ENCODE results near the gene TMEM184A. TPM values are rescaled to one million over a fixed set of nuclear protein-coding genes. Genes with fewer than 3 reads are reported as not detected.

TMEM184A gene
- total RNA-seq, 3 donors from 2014 or later: 6.6 to 8.2 TPM; not detected in 1

GRCh38 chr7:1567049-1567771, 11.2 kb upstream of the TMEM184A start:
- Histone ChIP-seq H3K27me3 (no peaks in the 10 kb centered on the region), H3K4me3 (no peak overlapping the region), H3K4me1 (peaks cover 7 to 14% of the 10 kb centered on the region in 2 donors), H3K36me3 (no peaks in the 10 kb centered on the region), H3K27ac (peak overlapping the region; percentile 78 to 92), H3K9me3 (no peaks in the 10 kb centered on the region)
- intact Hi-C loops (cut with DNase I; ENCODE audit: low total_unique reads): no loop called here
- DNase-seq (ENCODE audit: low spot score in 2 of 2): peak in 1 of 2 donors; percentile 57
- TF ChIP-seq POLR2AphosphoS5 (IDR thresholded peaks at IDR 0.05) (no peak), CTCF (IDR thresholded peaks at IDR 0.05) (no peak), POLR2A (IDR thresholded peaks at IDR 0.05) (no peak)

DNA sequence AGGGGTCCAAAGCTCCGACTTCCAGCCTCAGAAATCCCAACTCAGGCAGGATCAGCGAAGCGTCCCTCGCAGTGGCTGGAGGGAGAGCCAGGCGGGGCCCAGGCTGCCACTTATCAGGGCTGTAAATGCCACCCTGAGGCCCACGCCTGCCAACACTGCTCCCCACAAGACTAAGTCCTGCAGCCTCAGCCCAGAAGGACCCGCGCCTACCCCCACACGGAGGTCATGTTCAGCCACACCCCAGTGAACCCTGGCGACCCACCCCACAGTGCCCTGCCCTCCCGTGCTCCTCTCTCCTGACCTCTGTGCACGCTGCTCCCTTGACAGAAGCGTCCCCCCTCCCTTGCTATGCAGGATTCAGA, 10.7 kb upstream of the TMEM184A start:
- H3K36me3 ChIP-seq: no peaks in the 10 kb centered on the region
- no peaks in the 10 kb centered on the region for H3K9me3 ChIP-seq
- intact Hi-C loops (cut with DNase I; ENCODE audit: low total_unique reads): no loop called here
- DNase-seq (ENCODE audit: low spot score in 2 of 2): no peak
- peak overlapping the region; percentile 78 to 92 for H3K27ac ChIP-seq
- H3K4me3 ChIP-seq: no peak overlapping the region
- H3K4me1 ChIP-seq: peaks cover 7 to 14% of the 10 kb centered on the region in 2 donors
- TF ChIP-seq CTCF (IDR thresholded peaks at IDR 0.05) (no peak), POLR2AphosphoS5 (IDR thresholded peaks at IDR 0.05) (no peak), POLR2A (IDR thresholded peaks at IDR 0.05) (no peak)
- H3K27me3 ChIP-seq: no peaks in the 10 kb centered on the region

DNA sequence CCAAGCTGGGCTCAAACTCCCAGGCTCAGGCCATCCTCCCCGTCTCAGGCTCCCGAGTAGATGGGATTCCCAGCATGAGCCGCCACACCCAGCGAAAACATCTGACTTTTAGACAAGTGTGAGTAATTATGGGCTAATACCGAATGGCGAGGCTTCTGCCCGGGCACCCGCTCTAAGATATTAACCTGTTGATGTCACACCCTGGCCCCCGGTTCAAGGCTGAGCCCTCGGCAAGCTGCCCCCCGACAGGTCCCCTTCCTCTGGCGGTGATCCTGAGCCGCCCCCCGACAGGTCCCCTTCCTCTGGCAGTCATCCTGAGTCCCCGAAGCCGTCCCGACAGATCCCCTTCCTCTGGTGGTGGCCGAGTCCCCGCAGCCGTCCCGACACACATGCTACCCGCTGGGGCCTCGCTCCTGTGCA, 8.6 kb upstream of the TMEM184A start:
- Histone ChIP-seq H3K4me1 (peaks cover 2 to 18% of the 10 kb centered on the region in 2 donors), H3K36me3 (no peaks in the 10 kb centered on the region), H3K4me3 (no peak overlapping the region), H3K9me3 (no peaks in the 10 kb centered on the region), H3K27ac (no peak overlapping the region), H3K27me3 (no peaks in the 10 kb centered on the region)
- intact Hi-C loops (cut with DNase I; ENCODE audit: low total_unique reads): no loop called here
- TF ChIP-seq CTCF (IDR thresholded peaks at IDR 0.05): no peak
- TF ChIP-seq POLR2A (IDR thresholded peaks at IDR 0.05): no peak
- no peak for TF ChIP-seq POLR2AphosphoS5 (IDR thresholded peaks at IDR 0.05)
- DNase-seq (ENCODE audit: low spot score in 2 of 2): no peak

- H3K27me3 ChIP-seq: no peaks in the 10 kb centered on the region
- no peaks in the 10 kb centered on the region for H3K36me3 ChIP-seq
- TF ChIP-seq POLR2AphosphoS5 (IDR thresholded peaks at IDR 0.05) (no peak), POLR2A (IDR thresholded peaks at IDR 0.05) (no peak), CTCF (IDR thresholded peaks at IDR 0.05) (no peak)
- no peak overlapping the region for H3K4me3 ChIP-seq
- no peaks in the 10 kb centered on the region for H3K9me3 ChIP-seq
- peaks cover 4 to 22% of the 10 kb centered on the region in 2 donors for H3K4me1 ChIP-seq
- no peak overlapping the region for H3K27ac ChIP-seq
- intact Hi-C loops (cut with DNase I; ENCODE audit: low total_unique reads): no loop called here
- DNase-seq (ENCODE audit: low spot score in 2 of 2): no peak
These were observed 8.1 kb upstream of the TMEM184A start for GRCh38 chr7:1563981-1564602.

GRCh38 chr7:1562597-1563051, 6.6 kb upstream of the TMEM184A start:
- Histone ChIP-seq H3K9me3 (no peaks in the 10 kb centered on the region), H3K36me3 (no peaks in the 10 kb centered on the region), H3K4me1 (peaks cover 9 to 19% of the 10 kb centered on the region in 2 donors), H3K27me3 (no peaks in the 10 kb centered on the region), H3K4me3 (no peak overlapping the region), H3K27ac (no peak overlapping the region)
- intact Hi-C loops (cut with DNase I; ENCODE audit: low total_unique reads): no loop called here
- TF ChIP-seq POLR2A (IDR thresholded peaks at IDR 0.05) (no peak), POLR2AphosphoS5 (IDR thresholded peaks at IDR 0.05) (no peak), CTCF (IDR thresholded peaks at IDR 0.05) (no peak)
- no peak for DNase-seq (ENCODE audit: low spot score in 2 of 2)

Measured in breast epithelium (tissue), 4 donors.